ENCODE results near the gene DPP3.
"Not testable (repeated sequence)": the region's sequence is repeated elsewhere in the genome, so short reads cannot be mapped to it uniquely, and the experiment has no call there.

Gene DPP3

GRCh38 chr11:66480117-66480938 lies at the start of gene DPP3:
DPP3 (plus strand) TSS chr11:66480434; CDS start chr11:66482201, 1,767 bp downstream.
- DNase-seq: peak; percentile 98

GRCh38 chr11:66431287-66431686 lies 48.9 kb upstream of the DPP3 start:
- not testable (repeated sequence) for DNase-seq

- DNase-seq: not testable (repeated sequence)
Measured at GRCh38 chr11:66431871-66432329, 48.3 kb upstream of the DPP3 start.

- DNase-seq: no peak
Measured at GRCh38 chr11:66432597-66432996, 47.6 kb upstream of the DPP3 start.

GRCh38 chr11:66437979-66438503 lies 42.2 kb upstream of the DPP3 start:
- DNase-seq: no peak

- peak; percentile 95 for DNase-seq
Measured at GRCh38 chr11:66438504-66439466, 41.4 kb upstream of the DPP3 start, which contains the start of gene MRPL11. MRPL11 (minus strand) TSS chr11:66438848; CDS start chr11:66438754, 94 bp downstream.

- DNase-seq: peak; percentile 88
Measured at GRCh38 chr11:66440101-66440939, 39.9 kb upstream of the DPP3 start.

- not testable (repeated sequence) for DNase-seq
Measured at GRCh38 chr11:66440940-66441282, 39.3 kb upstream of the DPP3 start.

- no peak for DNase-seq
Measured at GRCh38 chr11:66443602-66444001, 36.6 kb upstream of the DPP3 start.

GRCh38 chr11:66447012-66447411 lies 33.2 kb upstream of the DPP3 start:
- peak; percentile 26 for DNase-seq

- no peak for DNase-seq
Measured at GRCh38 chr11:66448523-66448922, 31.7 kb upstream of the DPP3 start.

GRCh38 chr11:66450560-66450959 lies 29.7 kb upstream of the DPP3 start:
- no peak for DNase-seq

GRCh38 chr11:66451663-66452062 lies 28.6 kb upstream of the DPP3 start:
- no peak for DNase-seq

GRCh38 chr11:66454247-66454646 lies 26.0 kb upstream of the DPP3 start:
- no peak for DNase-seq

GRCh38 chr11:66454828-66455227 lies 25.4 kb upstream of the DPP3 start:
- no peak for DNase-seq

GRCh38 chr11:66457826-66458225 lies 22.4 kb upstream of the DPP3 start:
- DNase-seq: no peak

GRCh38 chr11:66459138-66459778 lies 21.0 kb upstream of the DPP3 start:
- DNase-seq: no peak

- DNase-seq: no peak
Measured at GRCh38 chr11:66462010-66462409, 18.2 kb upstream of the DPP3 start.

GRCh38 chr11:66462911-66463310 lies 17.3 kb upstream of the DPP3 start:
- DNase-seq: no peak

- DNase-seq: not testable (repeated sequence)
Measured at GRCh38 chr11:66464116-66464515, 16.1 kb upstream of the DPP3 start.

GRCh38 chr11:66464916-66465315 lies 15.3 kb upstream of the DPP3 start:
- no peak for DNase-seq
